GM18868 (cell line): Measurements from ENCODE around the gene MKI67.
"Not testable (repeated sequence)": the region's sequence is repeated elsewhere in the genome, so short reads cannot be mapped to it uniquely, and the experiment has no call there.

Experiments
- ATAC-seq: cut with Tn5 transposase; IDR thresholded peaks from one replicate; pipeline ENCODE4 v1.9.1; 2021; ENCODE audit warnings: mild to moderate bottlenecking, moderate library complexity; ENCODE audit not compliant: unreplicated experiment

The MKI67 gene

GRCh38 chr10:128113026-128113425 lies 13.2 kb downstream of the MKI67 start:
- no peak for ATAC-seq

- ATAC-seq: no peak
These were observed 14.5 kb downstream of the MKI67 start for GRCh38 chr10:128111696-128112095.

- ATAC-seq: no peak
These were observed 15.9 kb downstream of the MKI67 start for GRCh38 chr10:128110339-128110738.

GRCh38 chr10:128109707-128110106 lies 16.5 kb downstream of the MKI67 start:
- ATAC-seq: no peak

- no peak for ATAC-seq
These were observed 20.8 kb downstream of the MKI67 start for GRCh38 chr10:128105383-128105782.

- ATAC-seq: no peak
These were observed 23.0 kb downstream of the MKI67 start for GRCh38 chr10:128103229-128103714.

- no peak for ATAC-seq
These were observed 23.6 kb downstream of the MKI67 start for GRCh38 chr10:128102480-128103228.

GRCh38 chr10:128101901-128102300 lies 24.3 kb downstream of the MKI67 start:
- ATAC-seq: no peak

GRCh38 chr10:128099901-128100300 lies 26.3 kb downstream of the MKI67 start:
- ATAC-seq: no peak

- no peak for ATAC-seq
These were observed 27.6 kb downstream of the MKI67 start for GRCh38 chr10:128098631-128099030.

GRCh38 chr10:128097783-128098182 lies 28.4 kb downstream of the MKI67 start:
- ATAC-seq: no peak

GRCh38 chr10:128096486-128097199 lies 29.6 kb downstream of the MKI67 start:
- no peak for ATAC-seq

- ATAC-seq: peak; percentile 4
These were observed 30.3 kb downstream of the MKI67 start for GRCh38 chr10:128095753-128096469.

- ATAC-seq: peak; percentile 50
These were observed 31.0 kb downstream of the MKI67 start for GRCh38 chr10:128095027-128095752.

- not testable (repeated sequence) for ATAC-seq
These were observed 31.6 kb downstream of the MKI67 start for GRCh38 chr10:128094596-128094995.

GRCh38 chr10:128092454-128092853 lies 33.8 kb downstream of the MKI67 start:
- ATAC-seq: no peak

GRCh38 chr10:128091636-128092210 lies 34.5 kb downstream of the MKI67 start:
- no peak for ATAC-seq

GRCh38 chr10:128087884-128088709 lies 38.1 kb downstream of the MKI67 start:
- ATAC-seq: no peak

GRCh38 chr10:128087146-128087883 lies 38.9 kb downstream of the MKI67 start:
- no peak for ATAC-seq
